Stomach (tissue), 4 donors: ENCODE measurements around the gene SLC22A13.

ENCODE experiments used
- CTCF ChIP-seq, 7 experiments: fragments of 450-650 bp in 4 of 7; fragments of 200-600 bp in 3 of 7; sonication (generic) in 3 of 7; IDR thresholded peaks; one replicate each; pipeline ENCODE4 v1.5.1; 2016 to 2019; ENCODE audit warnings: antibody characterized with exemption in 7 of 7, control low read depth in 2 of 7, mild to moderate bottlenecking in 1 of 7
- POLR2A ChIP-seq, 4 donors: fragments of 450-650 bp; IDR thresholded peaks; one replicate each; pipeline ENCODE4 v1.6.1; 2016; ENCODE audit warnings: antibody characterized with exemption in 4 of 4, control low read depth in 2 of 4, mild to moderate bottlenecking in 1 of 4, moderate library complexity in 1 of 4

- TF ChIP-seq CTCF (IDR thresholded peaks at IDR 0.05) (no peak), POLR2A (IDR thresholded peaks at IDR 0.05) (no peak)
These were observed 14.4 kb upstream of the SLC22A13 start for GRCh38 chr3:38251197-38251596.
